GM18951 (cell line): Measurements from ENCODE around the gene CCSER1.

Source experiments
- POLR2A ChIP-seq: IDR thresholded peaks from 4 replicates; pipeline ENCODE4 v1.6.1; 2011; ENCODE audit warnings: mild to moderate bottlenecking; ENCODE audit not compliant: insufficient read length, insufficient read depth; ENCODE audit errors: extremely low read depth
- in situ Hi-C: fragments of 300-500 bp; cut with MboI; formaldehyde crosslinking; loops from one replicate; pipeline ENCODE4 v1.12.0; 2022; ENCODE audit warnings: low sequenced_read_pairs, mixed read lengths, inconsistent platforms; ENCODE audit not compliant: unreplicated experiment

The CCSER1 gene

GRCh38 chr4:90951037-90951436 lies 823.8 kb downstream of the CCSER1 start:
- in situ Hi-C loops: no loop called here
- TF ChIP-seq POLR2A: no peak

- in situ Hi-C loops: no loop called here
- no peak for TF ChIP-seq POLR2A
These were observed 831.2 kb downstream of the CCSER1 start for GRCh38 chr4:90958256-90958895.

GRCh38 chr4:90960433-90960832 lies 833.2 kb downstream of the CCSER1 start:
- TF ChIP-seq POLR2A: no peak
- in situ Hi-C loops: no loop called here

GRCh38 chr4:90960840-90961239 lies 833.6 kb downstream of the CCSER1 start:
- in situ Hi-C loops: no loop called here
- no peak for TF ChIP-seq POLR2A

GRCh38 chr4:90970021-90970420 lies 842.8 kb downstream of the CCSER1 start:
- in situ Hi-C loops: no loop called here
- TF ChIP-seq POLR2A: no peak

- in situ Hi-C loops: no loop called here
- TF ChIP-seq POLR2A: no peak
These were observed 850.5 kb downstream of the CCSER1 start for GRCh38 chr4:90977726-90978125.

GRCh38 chr4:90979556-90979955 lies 852.4 kb downstream of the CCSER1 start:
- no peak for TF ChIP-seq POLR2A
- in situ Hi-C loops: no loop called here

- in situ Hi-C loops: no loop called here
- TF ChIP-seq POLR2A: no peak
These were observed 855.6 kb downstream of the CCSER1 start for GRCh38 chr4:90982813-90983212.

- in situ Hi-C loops: no loop called here
- no peak for TF ChIP-seq POLR2A
These were observed 863.1 kb downstream of the CCSER1 start for GRCh38 chr4:90990284-90990683.

- in situ Hi-C loops: no loop called here
These were observed 865.0 kb downstream of the CCSER1 start for GRCh38 chr4:90992213-90992612.

GRCh38 chr4:90994851-90995574 lies 867.8 kb downstream of the CCSER1 start:
- in situ Hi-C loops: no loop called here
- TF ChIP-seq POLR2A: no peak

More at GRCh38 chr4:90992213-90992612, 865.0 kb downstream of the CCSER1 start:
- no peak for TF ChIP-seq POLR2A

- TF ChIP-seq POLR2A: no peak
- in situ Hi-C loops: no loop called here
These were observed 868.8 kb downstream of the CCSER1 start for GRCh38 chr4:90995996-90996395.

GRCh38 chr4:90996813-90997212 lies 869.6 kb downstream of the CCSER1 start:
- no peak for TF ChIP-seq POLR2A
- in situ Hi-C loops: no loop called here

GRCh38 chr4:91015861-91016260 lies 888.7 kb downstream of the CCSER1 start:
- no peak for TF ChIP-seq POLR2A
- in situ Hi-C loops: no loop called here
